Esophagus squamous epithelium (tissue), 4 donors: ENCODE measurements around the gene DNAJB4.

Experiments used
- POLR2A ChIP-seq, 4 donors: fragments of 450-650 bp; IDR thresholded peaks; one replicate each; pipeline ENCODE4 v1.6.1; 2017; ENCODE audit warnings: antibody characterized with exemption in 4 of 4, mild to moderate bottlenecking in 4 of 4, moderate library complexity in 3 of 4
- TF ChIP-seq, protein P1 (sequence below), 6 experiments: fragments of 450-650 bp in 4 of 6; fragments of 200-600 bp in 2 of 6; sonication (generic) in 2 of 6; IDR thresholded peaks; one replicate each; pipeline ENCODE4 v1.5.1; 2016 to 2019; ENCODE audit warnings: antibody characterized with exemption in 6 of 6, mild to moderate bottlenecking in 4 of 6, moderate library complexity in 4 of 6

DNA sequence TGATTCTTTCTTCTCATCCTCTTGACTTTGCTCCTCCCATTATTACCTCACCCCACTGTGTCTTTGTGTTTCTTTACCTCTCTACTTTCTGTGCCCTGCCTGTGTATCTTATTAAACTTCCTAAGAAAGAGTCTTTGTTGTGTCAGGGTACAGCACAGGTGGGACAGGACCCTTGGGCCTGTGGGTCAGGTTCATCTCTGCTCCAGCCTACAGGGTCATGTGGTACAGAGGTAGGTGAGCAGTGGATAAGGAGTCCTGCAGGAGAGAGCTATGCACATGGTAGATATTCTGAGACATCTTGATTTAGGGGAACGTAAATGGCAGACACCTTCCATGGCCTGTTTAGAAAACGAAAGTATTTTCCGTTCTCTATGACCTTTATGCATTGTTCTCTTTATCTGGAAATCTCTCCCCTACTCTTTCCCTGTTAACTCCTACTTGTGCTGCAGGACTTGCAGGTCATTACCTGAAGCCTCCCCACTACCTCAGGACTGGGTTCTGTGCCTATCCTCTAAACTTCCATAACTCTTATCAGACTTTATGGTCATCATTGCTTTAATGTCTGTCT is 50.9 kb downstream of the DNAJB4 start:
- no peak for TF ChIP-seq POLR2A (IDR thresholded peaks at IDR 0.05)
- TF ChIP-seq, protein P1, sequence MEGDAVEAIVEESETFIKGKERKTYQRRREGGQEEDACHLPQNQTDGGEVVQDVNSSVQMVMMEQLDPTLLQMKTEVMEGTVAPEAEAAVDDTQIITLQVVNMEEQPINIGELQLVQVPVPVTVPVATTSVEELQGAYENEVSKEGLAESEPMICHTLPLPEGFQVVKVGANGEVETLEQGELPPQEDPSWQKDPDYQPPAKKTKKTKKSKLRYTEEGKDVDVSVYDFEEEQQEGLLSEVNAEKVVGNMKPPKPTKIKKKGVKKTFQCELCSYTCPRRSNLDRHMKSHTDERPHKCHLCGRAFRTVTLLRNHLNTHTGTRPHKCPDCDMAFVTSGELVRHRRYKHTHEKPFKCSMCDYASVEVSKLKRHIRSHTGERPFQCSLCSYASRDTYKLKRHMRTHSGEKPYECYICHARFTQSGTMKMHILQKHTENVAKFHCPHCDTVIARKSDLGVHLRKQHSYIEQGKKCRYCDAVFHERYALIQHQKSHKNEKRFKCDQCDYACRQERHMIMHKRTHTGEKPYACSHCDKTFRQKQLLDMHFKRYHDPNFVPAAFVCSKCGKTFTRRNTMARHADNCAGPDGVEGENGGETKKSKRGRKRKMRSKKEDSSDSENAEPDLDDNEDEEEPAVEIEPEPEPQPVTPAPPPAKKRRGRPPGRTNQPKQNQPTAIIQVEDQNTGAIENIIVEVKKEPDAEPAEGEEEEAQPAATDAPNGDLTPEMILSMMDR (IDR thresholded peaks at IDR 0.05): no peak
